Neutrophil (primary cell): Measurements from ENCODE around the gene ARAP2.

Experiments
- H3K27ac ChIP-seq: fragments of 200-600 bp; sonication (generic); 2 replicates; pipeline ENCODE4 v1.5.1; 2016; ENCODE audit warnings: mild to moderate bottlenecking, moderate library complexity
- H3K27me3 ChIP-seq: fragments of 200-600 bp; sonication (generic); 2 replicates; pipeline ENCODE4 v1.6.0; 2016; ENCODE audit warnings: mild to moderate bottlenecking
- H3K36me3 ChIP-seq: fragments of 200-600 bp; sonication (generic); 2 replicates; pipeline ENCODE4 v1.5.1; 2017
- H3K4me1 ChIP-seq, 2 experiments: fragments of 200-600 bp in 1 of 2; sonication (generic) in 1 of 2; 1 replicate in 1 of 2; 2 replicates in 1 of 2; pipeline versions ENCODE4 v1.5.1 to v1.6.1; 2013 to 2016; ENCODE audit warnings: low read depth in 1 of 2, low read length in 1 of 2, mild to moderate bottlenecking in 1 of 2, moderate library complexity in 1 of 2; ENCODE audit not compliant: control insufficient read depth in 1 of 2, insufficient read depth in 1 of 2
- H3K4me3 ChIP-seq, 2 experiments: fragments of 200-600 bp in 1 of 2; sonication (generic) in 1 of 2; 1 replicate in 1 of 2; 2 replicates in 1 of 2; pipeline ENCODE4 v1.5.1; 2013 to 2016; ENCODE audit warnings: low read depth in 1 of 2, low read length in 1 of 2, mild to moderate bottlenecking in 1 of 2, moderate library complexity in 1 of 2
- H3K9me3 ChIP-seq: fragments of 200-600 bp; sonication (generic); 2 replicates; pipeline ENCODE4 v1.5.1; 2016
- CTCF ChIP-seq: fragments of 200-600 bp; sonication (generic); IDR thresholded peaks from 2 replicates; pipeline ENCODE4 v1.5.1; 2016; ENCODE audit warnings: antibody characterized with exemption

ARAP2 gene

GRCh38 chr4:36099509-36099908 lies 144.8 kb downstream of the ARAP2 start:
- Histone ChIP-seq H3K27ac (no peak overlapping the region), H3K9me3 (no peaks in the 10 kb centered on the region), H3K4me1 (no peaks in the 10 kb centered on the region), H3K4me3 (no peak overlapping the region), H3K36me3 (peaks cover 11% of the 10 kb centered on the region), H3K27me3 (no peaks in the 10 kb centered on the region)
- no peak for TF ChIP-seq CTCF

DNA sequence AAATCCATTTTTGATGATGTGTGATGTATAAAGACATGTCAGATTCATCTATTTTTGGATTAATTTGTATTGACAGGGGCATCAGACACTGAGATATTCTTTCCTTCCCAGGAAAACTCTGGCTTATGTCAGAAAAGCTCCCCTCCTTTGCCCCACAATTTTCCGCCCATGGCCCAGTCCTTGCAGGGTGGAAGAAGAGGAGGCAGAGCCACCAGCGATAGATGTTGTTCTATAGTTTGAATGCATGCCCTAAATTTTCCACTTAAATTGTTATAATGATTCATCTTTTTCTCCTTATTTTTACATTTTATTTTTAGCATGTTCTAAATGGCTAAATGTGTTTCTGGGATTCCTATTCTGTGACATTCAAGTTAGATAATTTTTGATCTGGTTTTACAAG lies 149.3 kb downstream of the ARAP2 start:
- H3K27me3 ChIP-seq: no peaks in the 10 kb centered on the region
- no peaks in the 10 kb centered on the region for H3K4me1 ChIP-seq
- no peaks in the 10 kb centered on the region for H3K9me3 ChIP-seq
- H3K36me3 ChIP-seq: peaks cover 32% of the 10 kb centered on the region
- no peak overlapping the region for H3K4me3 ChIP-seq
- H3K27ac ChIP-seq: no peak overlapping the region
- no peak for TF ChIP-seq CTCF

DNA sequence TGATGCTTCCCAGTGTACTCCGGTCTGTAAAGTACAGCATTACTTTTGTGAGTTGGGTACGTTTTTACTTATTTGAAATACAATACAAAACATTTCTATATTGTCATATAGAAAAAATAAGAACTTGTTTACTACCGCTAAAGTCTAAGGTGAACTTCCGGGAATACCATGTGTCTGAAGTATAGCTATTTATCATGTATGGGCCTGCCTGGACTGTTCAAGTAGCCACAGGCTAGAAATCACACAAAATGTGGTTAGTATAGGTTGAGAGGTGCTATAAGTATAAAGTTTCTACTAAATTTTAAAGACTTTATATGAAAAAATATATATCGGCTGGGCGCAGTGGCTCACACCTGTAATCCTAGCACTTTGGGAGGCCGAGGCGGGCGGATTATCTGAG lies 152.3 kb downstream of the ARAP2 start:
- no peak for TF ChIP-seq CTCF
- H3K4me1 ChIP-seq: no peaks in the 10 kb centered on the region

DNA sequence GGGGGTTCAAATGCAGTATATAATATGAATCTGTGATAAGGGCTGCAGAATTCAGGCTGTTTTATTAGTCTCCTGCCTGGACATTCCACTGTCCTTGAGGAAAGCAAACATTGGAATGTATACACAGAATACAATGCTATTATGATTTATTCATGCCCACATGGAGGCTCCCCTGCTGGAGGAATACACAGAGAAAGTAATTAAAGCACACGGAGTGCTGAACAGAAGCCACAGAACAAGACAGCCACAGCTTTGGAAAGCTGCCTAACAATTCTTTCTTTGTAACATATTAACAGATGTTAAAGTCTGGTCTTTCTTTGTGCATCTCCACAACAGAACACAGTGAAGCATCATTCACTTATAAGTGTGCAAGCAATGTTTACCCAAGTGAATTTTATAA lies 155.8 kb downstream of the ARAP2 start:
- H3K9me3 ChIP-seq: no peaks in the 10 kb centered on the region
- no peak for TF ChIP-seq CTCF
- no peak overlapping the region for H3K4me3 ChIP-seq
- no peaks in the 10 kb centered on the region for H3K4me1 ChIP-seq
- H3K36me3 ChIP-seq: peaks cover 44% of the 10 kb centered on the region
- no peak overlapping the region for H3K27ac ChIP-seq
- no peaks in the 10 kb centered on the region for H3K27me3 ChIP-seq

More for the DNA sequence above, 152.3 kb downstream of the ARAP2 start:
- H3K27me3 ChIP-seq: no peaks in the 10 kb centered on the region
- H3K9me3 ChIP-seq: no peaks in the 10 kb centered on the region
- H3K4me3 ChIP-seq: no peak overlapping the region
- peaks cover 38% of the 10 kb centered on the region for H3K36me3 ChIP-seq
- H3K27ac ChIP-seq: no peak overlapping the region

DNA sequence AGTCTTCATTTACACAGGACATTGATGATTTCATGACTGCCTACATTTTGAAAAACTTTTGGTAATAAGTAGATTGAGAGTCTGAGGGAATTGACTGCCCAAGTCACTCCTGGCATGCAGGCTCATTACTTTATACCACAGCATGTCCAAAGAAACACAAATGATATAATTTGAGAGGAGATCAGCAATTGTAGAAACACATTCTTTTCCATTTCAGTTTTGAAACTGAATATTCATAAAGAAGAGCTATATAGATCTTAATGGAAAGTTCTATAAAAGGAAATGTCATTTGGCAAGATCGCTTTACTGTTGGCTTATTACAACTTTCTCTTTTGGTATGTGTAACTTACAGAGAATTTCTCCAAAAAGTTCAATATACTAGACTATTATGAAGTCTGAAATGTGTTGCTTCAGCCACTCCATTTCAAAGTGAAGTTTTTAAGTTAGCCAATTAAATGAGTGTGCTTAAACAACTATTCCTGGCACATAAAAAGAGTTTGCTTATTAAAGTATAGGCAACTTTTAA lies 158.0 kb downstream of the ARAP2 start:
- Histone ChIP-seq H3K9me3 (no peaks in the 10 kb centered on the region), H3K27me3 (no peaks in the 10 kb centered on the region), H3K4me1 (no peaks in the 10 kb centered on the region), H3K4me3 (no peak overlapping the region), H3K36me3 (peaks cover 55% of the 10 kb centered on the region), H3K27ac (no peak overlapping the region)
- TF ChIP-seq CTCF: no peak

- Histone ChIP-seq H3K4me3 (no peak overlapping the region), H3K27ac (no peak overlapping the region), H3K27me3 (no peaks in the 10 kb centered on the region), H3K36me3 (peaks cover 63% of the 10 kb centered on the region), H3K9me3 (no peaks in the 10 kb centered on the region), H3K4me1 (no peaks in the 10 kb centered on the region)
- TF ChIP-seq CTCF: no peak
Observed at GRCh38 chr4:36082817-36083216, 161.5 kb downstream of the ARAP2 start.
